HCT116 (cell line): ENCODE measurements around the gene TSC22D1. TPM values are rescaled to one million over a fixed set of nuclear protein-coding genes. Genes with fewer than 3 reads are reported as not detected.

ENCODE experiments used
- ATAC-seq: fragments of 200-7000 bp; cut with Tn5 transposase; 2 replicates; pipeline ENCODE4 v1.9.1; 2020; ENCODE audit warnings: mild to moderate bottlenecking, moderate library complexity
- BruUV-seq: library from RNA; stranded (reverse); fragments of 400-500 nt; replicated peaks from 2 replicates; lab custom pipeline; 2021; lab: Mats Ljungman, UMichigan
- CTCF ChIA-PET: fragments of 300-600 bp; sonication (Branson Sonifier 250); formaldehyde crosslinking; loops from one replicate; lab custom pipeline; 2021; ENCODE audit warnings: antibody characterized with exemption; lab: Charles Lee
- POLR2A ChIA-PET: fragments of 300-600, 350-600 bp; sonication (Branson Sonifier 250); formaldehyde crosslinking; loops from one replicate; lab custom pipeline; 2021; ENCODE audit warnings: antibody characterized with exemption; lab: Charles Lee
- RAD21 ChIA-PET, 2 experiments: fragments of 300-600 bp; sonication (Branson Sonifier 250); formaldehyde crosslinking; loops; one replicate each; lab custom pipeline; 2023; ENCODE audit warnings: low total read pairs in 2 of 2; ENCODE audit not compliant: uncharacterized antibody in 2 of 2, unreplicated experiment in 2 of 2, low non-redundant PET in 1 of 2; lab: Charles Lee
- DNase-seq: peaks from one replicate; pipeline ENCODE4 v3.0.0-alpha.2; 2010; ENCODE audit warnings: low read depth, low spot score
- H2AFZ ChIP-seq: fragments of 200-600 bp; shearing (Covaris generic), sonication (generic); 2 replicates; pipeline ENCODE4 v1.6.1; 2017; ENCODE audit warnings: low read depth, mixed run types, mixed read lengths, antibody characterized with exemption, low read length; ENCODE audit not compliant: poor library complexity, severe bottlenecking
- H3K27ac ChIP-seq: 2 replicates; pipeline ENCODE4 v1.5.1; 2012; ENCODE audit warnings: low read depth, low read length
- H3K27me3 ChIP-seq: fragments of 200-600 bp; sonication (generic); 2 replicates; pipeline ENCODE4 v1.6.1; 2016; ENCODE audit warnings: mixed run types, low read length, mixed read lengths; ENCODE audit not compliant: insufficient read depth
- H3K36me3 ChIP-seq, 2 experiments: fragments of 200-500 bp in 1 of 2; fragments of 200-600 bp in 1 of 2; sonication (Bioruptor generic) in 1 of 2; sonication (generic) in 1 of 2; 2 replicates each; pipeline versions ENCODE4 v1.5.1 to v1.6.1; 2014 to 2016; ENCODE audit warnings: low read length in 2 of 2, inconsistent platforms in 1 of 2, mixed read lengths in 1 of 2, mixed run types in 1 of 2; ENCODE audit not compliant: insufficient read depth in 2 of 2, control insufficient read depth in 1 of 2
- H3K4me1 ChIP-seq, 2 experiments: fragments of 200-600 bp in 1 of 2; sonication (generic) in 1 of 2; 2 replicates each; pipeline versions ENCODE4 v1.5.1 to v1.6.1; 2012 to 2017; ENCODE audit warnings: low read length in 2 of 2, inconsistent platforms in 1 of 2, mild to moderate bottlenecking in 1 of 2, mixed read lengths in 1 of 2, mixed run types in 1 of 2, moderate library complexity in 1 of 2; ENCODE audit not compliant: insufficient read depth in 2 of 2, control insufficient read depth in 1 of 2
- H3K4me2 ChIP-seq: fragments of 200-600 bp; sonication (generic); 2 replicates; pipeline ENCODE4 v1.6.1; 2017; ENCODE audit warnings: mixed run types, low read length, mixed read lengths
- H3K4me3 ChIP-seq, 2 experiments: fragments of 200-600 bp in 1 of 2; sonication (generic) in 1 of 2; replicated peaks in 1 of 2; 2 replicates each; pipeline ENCODE4 v1.5.1; 2011 to 2016; ENCODE audit warnings: low read length in 2 of 2, control low read depth in 1 of 2, low read depth in 1 of 2, mild to moderate bottlenecking in 1 of 2, mixed read lengths in 1 of 2, mixed run types in 1 of 2
- H3K79me2 ChIP-seq: fragments of 200-600 bp; sonication (generic); 2 replicates; pipeline ENCODE4 v1.6.1; 2017; ENCODE audit warnings: mild to moderate bottlenecking, mixed run types, low read length, moderate library complexity, mixed read lengths; ENCODE audit not compliant: insufficient read depth
- H3K9ac ChIP-seq: fragments of 200-600 bp; sonication (generic); 2 replicates; pipeline ENCODE4 v1.6.1; 2016; ENCODE audit warnings: low read length, mixed read lengths
- H3K9me2 ChIP-seq: fragments of 200-600 bp; sonication (generic), shearing (Covaris generic); 2 replicates; pipeline ENCODE4 v1.6.1; 2017; ENCODE audit warnings: mixed run types, mild to moderate bottlenecking, moderate library complexity; ENCODE audit not compliant: insufficient read depth
- H3K9me3 ChIP-seq, 2 experiments: fragments of 200-500 bp in 1 of 2; fragments of 200-600 bp in 1 of 2; sonication (Bioruptor generic) in 1 of 2; sonication (generic) in 1 of 2; 2 replicates each; pipeline ENCODE4 v1.6.1; 2014 to 2017; ENCODE audit warnings: low read length in 2 of 2, mixed read lengths in 2 of 2, inconsistent platforms in 1 of 2, low read depth in 1 of 2, mild to moderate bottlenecking in 1 of 2, mixed run types in 1 of 2, moderate library complexity in 1 of 2; ENCODE audit not compliant: control insufficient read depth in 1 of 2, insufficient read depth in 1 of 2
- H4K20me1 ChIP-seq: fragments of 200-600 bp; sonication (generic), shearing (Covaris generic); 2 replicates; pipeline ENCODE4 v1.6.1; 2017; ENCODE audit warnings: mixed run types, mild to moderate bottlenecking, moderate library complexity; ENCODE audit not compliant: insufficient read depth
- CEBPB ChIP-seq: IDR thresholded peaks from 2 replicates; pipeline ENCODE4 v1.6.1; 2012; ENCODE audit warnings: low read depth
- EGR1 ChIP-seq: IDR thresholded peaks from 2 replicates; pipeline ENCODE4 v1.6.1; 2012; ENCODE audit warnings: low read depth
- ELF1 ChIP-seq: IDR thresholded peaks from 2 replicates; pipeline ENCODE4 v1.6.1; 2012; ENCODE audit warnings: low read depth, borderline replicate concordance
- JUND ChIP-seq: IDR thresholded peaks from 2 replicates; pipeline ENCODE4 v1.6.1; 2012
- intact Hi-C: fragments of 100-400 bp; cut with micrococcal nuclease; formaldehyde crosslinking; loops from 2 replicates; pipeline ENCODE4 v1.10.0; 2022
- total RNA-seq: library from RNA; stranded (reverse); gene quantifications from one replicate; pipeline ENCODE4 v1.2.1, GENCODE V29; 2021; ENCODE audit not compliant: unreplicated experiment
- TF ChIP-seq, protein P1 (sequence below), 3 experiments: fragments of 200-600 bp in 1 of 3; sonication (generic) in 1 of 3; IDR thresholded peaks in 2 of 3; conservative IDR thresholded peaks in 1 of 3; 2 replicates each; pipeline ENCODE4 v1.5.1; 2012 to 2017; ENCODE audit warnings: low read depth in 2 of 3, low read length in 2 of 3, antibody characterized with exemption in 1 of 3, borderline replicate concordance in 1 of 3, control low read depth in 1 of 3, mild to moderate bottlenecking in 1 of 3, mixed read lengths in 1 of 3, mixed run types in 1 of 3, moderate library complexity in 1 of 3; ENCODE audit not compliant: insufficient read depth in 1 of 3
- TF ChIP-seq, protein P2 (sequence below): IDR thresholded peaks from 2 replicates; pipeline ENCODE4 v1.6.1; 2012; ENCODE audit warnings: low read depth

TSC22D1 gene
- total RNA-seq, 1 experiment from 2014 or later: 268 TPM

- intact Hi-C loops: no loop called here
- ChIA-PET POLR2A (interaction anchor here (1.2 kb wide), 1 partner anchor 150 kb away, joined by 3 read pairs; no protein-coding TSS in a partner anchor), RAD21 (interaction anchor here in 1 of 2 experiments (0.6 kb wide), 1 partner anchor 14 kb away, joined by 3 read pairs; no protein-coding TSS in a partner anchor), CTCF (interaction anchor here (0.9 kb wide), 1 partner anchor 58 kb away, joined by 3 read pairs; no protein-coding TSS in a partner anchor)
- Histone ChIP-seq H2AFZ (no peak overlapping the region), H3K9me2 (peaks cover 4% of the 10 kb centered on the region; the same call in 1 of the 2 replicates), H3K36me3 (no peaks in the 10 kb centered on the region), H3K9me3 (no peaks in the 10 kb centered on the region), H3K79me2 (no peaks in the 10 kb centered on the region; the same call in 1 of the 2 replicates), H3K4me3 (no peak overlapping the region), H3K4me2 (no peak overlapping the region), H4K20me1 (no peaks in the 10 kb centered on the region), H3K4me1 (no peaks in the 10 kb centered on the region), H3K27ac (no peak overlapping the region), H3K27me3 (no peaks in the 10 kb centered on the region), H3K9ac (no peak overlapping the region)
- TF ChIP-seq EGR1 (no peak), ELF1 (no peak), JUND (no peak), CEBPB (no peak)
- TF ChIP-seq, protein P1, sequence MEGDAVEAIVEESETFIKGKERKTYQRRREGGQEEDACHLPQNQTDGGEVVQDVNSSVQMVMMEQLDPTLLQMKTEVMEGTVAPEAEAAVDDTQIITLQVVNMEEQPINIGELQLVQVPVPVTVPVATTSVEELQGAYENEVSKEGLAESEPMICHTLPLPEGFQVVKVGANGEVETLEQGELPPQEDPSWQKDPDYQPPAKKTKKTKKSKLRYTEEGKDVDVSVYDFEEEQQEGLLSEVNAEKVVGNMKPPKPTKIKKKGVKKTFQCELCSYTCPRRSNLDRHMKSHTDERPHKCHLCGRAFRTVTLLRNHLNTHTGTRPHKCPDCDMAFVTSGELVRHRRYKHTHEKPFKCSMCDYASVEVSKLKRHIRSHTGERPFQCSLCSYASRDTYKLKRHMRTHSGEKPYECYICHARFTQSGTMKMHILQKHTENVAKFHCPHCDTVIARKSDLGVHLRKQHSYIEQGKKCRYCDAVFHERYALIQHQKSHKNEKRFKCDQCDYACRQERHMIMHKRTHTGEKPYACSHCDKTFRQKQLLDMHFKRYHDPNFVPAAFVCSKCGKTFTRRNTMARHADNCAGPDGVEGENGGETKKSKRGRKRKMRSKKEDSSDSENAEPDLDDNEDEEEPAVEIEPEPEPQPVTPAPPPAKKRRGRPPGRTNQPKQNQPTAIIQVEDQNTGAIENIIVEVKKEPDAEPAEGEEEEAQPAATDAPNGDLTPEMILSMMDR (IDR thresholded peaks at IDR 0.05 in 2 of 3, conservative IDR thresholded peaks at IDR 0.05 in 1 of 3; ENCODE audit: borderline replicate concordance in 1 of 3, insufficient read depth in 1 of 3, low read depth in 2 of 3, low read length in 2 of 3): no peak
- TF ChIP-seq, protein P2, sequence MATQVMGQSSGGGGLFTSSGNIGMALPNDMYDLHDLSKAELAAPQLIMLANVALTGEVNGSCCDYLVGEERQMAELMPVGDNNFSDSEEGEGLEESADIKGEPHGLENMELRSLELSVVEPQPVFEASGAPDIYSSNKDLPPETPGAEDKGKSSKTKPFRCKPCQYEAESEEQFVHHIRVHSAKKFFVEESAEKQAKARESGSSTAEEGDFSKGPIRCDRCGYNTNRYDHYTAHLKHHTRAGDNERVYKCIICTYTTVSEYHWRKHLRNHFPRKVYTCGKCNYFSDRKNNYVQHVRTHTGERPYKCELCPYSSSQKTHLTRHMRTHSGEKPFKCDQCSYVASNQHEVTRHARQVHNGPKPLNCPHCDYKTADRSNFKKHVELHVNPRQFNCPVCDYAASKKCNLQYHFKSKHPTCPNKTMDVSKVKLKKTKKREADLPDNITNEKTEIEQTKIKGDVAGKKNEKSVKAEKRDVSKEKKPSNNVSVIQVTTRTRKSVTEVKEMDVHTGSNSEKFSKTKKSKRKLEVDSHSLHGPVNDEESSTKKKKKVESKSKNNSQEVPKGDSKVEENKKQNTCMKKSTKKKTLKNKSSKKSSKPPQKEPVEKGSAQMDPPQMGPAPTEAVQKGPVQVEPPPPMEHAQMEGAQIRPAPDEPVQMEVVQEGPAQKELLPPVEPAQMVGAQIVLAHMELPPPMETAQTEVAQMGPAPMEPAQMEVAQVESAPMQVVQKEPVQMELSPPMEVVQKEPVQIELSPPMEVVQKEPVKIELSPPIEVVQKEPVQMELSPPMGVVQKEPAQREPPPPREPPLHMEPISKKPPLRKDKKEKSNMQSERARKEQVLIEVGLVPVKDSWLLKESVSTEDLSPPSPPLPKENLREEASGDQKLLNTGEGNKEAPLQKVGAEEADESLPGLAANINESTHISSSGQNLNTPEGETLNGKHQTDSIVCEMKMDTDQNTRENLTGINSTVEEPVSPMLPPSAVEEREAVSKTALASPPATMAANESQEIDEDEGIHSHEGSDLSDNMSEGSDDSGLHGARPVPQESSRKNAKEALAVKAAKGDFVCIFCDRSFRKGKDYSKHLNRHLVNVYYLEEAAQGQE: no peak
- no peak for DNase-seq
- BruUV-seq: no TSS peak
- ATAC-seq: no peak
Observed at GRCh38 chr13:44541601-44542000, 34.5 kb downstream of the TSC22D1 start.
